ENCODE measurements around the gene ANKRD33B. TPM values are rescaled to one million over a fixed set of nuclear protein-coding genes. Genes with fewer than 3 reads are reported as not detected.

ANKRD33B gene
- total and polyA plus RNA-seq, 9 of the 15 experiments (the other 6 are each of a cell fraction or from before 2014, with no cell fraction given), result 0.10 to 1.7 (median 0.40) TPM

DNA sequence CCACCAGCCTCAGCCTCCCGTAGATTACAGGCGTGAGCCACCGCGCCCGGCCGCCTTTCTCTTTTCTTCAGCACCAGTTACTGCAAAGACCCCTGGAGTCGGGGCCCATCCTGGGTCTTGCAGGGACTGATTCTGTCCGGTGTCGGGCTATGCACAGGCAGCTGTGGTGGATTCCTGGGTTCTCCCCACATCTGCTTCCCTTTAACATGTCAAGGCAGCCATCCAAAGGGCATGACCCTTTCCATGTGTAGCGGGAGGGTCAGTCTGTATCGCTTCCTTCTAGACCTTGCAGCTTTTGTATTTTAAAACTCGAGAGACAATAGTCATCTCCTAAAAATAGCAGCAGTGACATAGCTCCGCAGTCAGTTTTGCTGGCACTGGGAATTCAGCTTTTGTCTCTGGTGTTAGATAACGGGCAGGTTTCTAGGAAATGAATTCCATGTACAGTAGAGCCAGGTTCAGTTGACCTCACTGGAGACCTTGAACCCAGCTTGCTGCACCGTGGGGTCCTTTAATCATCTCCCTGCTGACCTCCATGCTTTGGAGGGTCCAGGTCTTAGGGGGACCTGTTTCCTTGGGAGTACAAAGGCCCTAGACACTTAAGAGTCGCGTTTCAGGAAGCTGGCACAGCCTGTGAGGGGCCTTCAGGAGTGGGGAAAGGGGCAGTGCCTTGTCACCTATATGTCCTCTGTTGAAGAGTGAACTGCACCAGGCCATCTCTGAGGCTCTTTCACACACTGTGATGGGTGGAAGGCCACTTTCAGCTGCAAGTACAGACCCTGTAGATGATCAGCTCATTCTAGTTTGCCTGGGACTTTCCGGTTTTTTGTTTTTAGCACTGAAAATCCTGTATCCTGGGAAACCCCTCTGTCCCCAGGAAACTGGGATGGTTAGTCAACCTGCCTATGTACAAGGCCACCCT lies 13.8 kb downstream of the ANKRD33B start (continued):
- TF ChIP-seq, protein P1, sequence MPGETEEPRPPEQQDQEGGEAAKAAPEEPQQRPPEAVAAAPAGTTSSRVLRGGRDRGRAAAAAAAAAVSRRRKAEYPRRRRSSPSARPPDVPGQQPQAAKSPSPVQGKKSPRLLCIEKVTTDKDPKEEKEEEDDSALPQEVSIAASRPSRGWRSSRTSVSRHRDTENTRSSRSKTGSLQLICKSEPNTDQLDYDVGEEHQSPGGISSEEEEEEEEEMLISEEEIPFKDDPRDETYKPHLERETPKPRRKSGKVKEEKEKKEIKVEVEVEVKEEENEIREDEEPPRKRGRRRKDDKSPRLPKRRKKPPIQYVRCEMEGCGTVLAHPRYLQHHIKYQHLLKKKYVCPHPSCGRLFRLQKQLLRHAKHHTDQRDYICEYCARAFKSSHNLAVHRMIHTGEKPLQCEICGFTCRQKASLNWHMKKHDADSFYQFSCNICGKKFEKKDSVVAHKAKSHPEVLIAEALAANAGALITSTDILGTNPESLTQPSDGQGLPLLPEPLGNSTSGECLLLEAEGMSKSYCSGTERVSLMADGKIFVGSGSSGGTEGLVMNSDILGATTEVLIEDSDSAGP (CRISPR knock-in tag; IDR thresholded peaks at IDR 0.05), result no peak
- TF ChIP-seq ATF7 (IDR thresholded peaks at IDR 0.05) (peak; percentile 70), TRIM24 (IDR thresholded peaks at IDR 0.05) (peak in 1 of 2 experiments; percentile 43; a peak in 1 of 4 replicates), MAFK (IDR thresholded peaks at IDR 0.05; ENCODE audit: low read length) (no peak), ZNF764 (CRISPR knock-in tag; IDR thresholded peaks at IDR 0.05; ENCODE audit: low read depth) (no peak), ZFX (CRISPR knock-in tag; IDR thresholded peaks at IDR 0.05) (peak; percentile 33; the same call in 1 of the 2 replicates), NFRKB (IDR thresholded peaks at IDR 0.05; ENCODE audit: low read depth) (no peak), NFATC3 (IDR thresholded peaks at IDR 0.05) (no peak), ZKSCAN1 (IDR thresholded peaks at IDR 0.05; ENCODE audit: low read depth, low read length) (no peak), ATF1 (CRISPR knock-in tag; IDR thresholded peaks at IDR 0.05) (no peak), ATF1 (tag; IDR thresholded peaks at IDR 0.05) (no peak), YY1 (IDR thresholded peaks at IDR 0.05; ENCODE audit: borderline replicate concordance in 1 of 3, control insufficient read depth in 1 of 3, extremely low read depth in 1 of 3, insufficient read depth in 3 of 3, insufficient read length in 1 of 3, insufficient replicate concordance in 2 of 3, low read depth in 1 of 3, low read length in 2 of 3) (no peak), C11orf30 (IDR thresholded peaks at IDR 0.05; ENCODE audit: low read depth) (no peak), RAD21 (CRISPR knock-in tag; conservative IDR thresholded peaks at IDR 0.05 in 1 of 2, IDR thresholded peaks at IDR 0.05 in 1 of 2) (no peak), GTF2E2 (tag; IDR thresholded peaks at IDR 0.05) (no peak), NFE2L1 (tag; IDR thresholded peaks at IDR 0.05; ENCODE audit: borderline replicate concordance, low read depth) (no peak), ZSCAN32 (CRISPR knock-in tag; IDR thresholded peaks at IDR 0.05) (no peak), HMG20A (CRISPR knock-in tag; conservative IDR thresholded peaks at IDR 0.05) (no peak), NFE2 (IDR thresholded peaks at IDR 0.05; ENCODE audit: low read depth) (peak; percentile 26; the same call in 1 of the 2 replicates), NFIC (IDR thresholded peaks at IDR 0.05) (peak; percentile 67)
- TF ChIP-seq, protein P2, sequence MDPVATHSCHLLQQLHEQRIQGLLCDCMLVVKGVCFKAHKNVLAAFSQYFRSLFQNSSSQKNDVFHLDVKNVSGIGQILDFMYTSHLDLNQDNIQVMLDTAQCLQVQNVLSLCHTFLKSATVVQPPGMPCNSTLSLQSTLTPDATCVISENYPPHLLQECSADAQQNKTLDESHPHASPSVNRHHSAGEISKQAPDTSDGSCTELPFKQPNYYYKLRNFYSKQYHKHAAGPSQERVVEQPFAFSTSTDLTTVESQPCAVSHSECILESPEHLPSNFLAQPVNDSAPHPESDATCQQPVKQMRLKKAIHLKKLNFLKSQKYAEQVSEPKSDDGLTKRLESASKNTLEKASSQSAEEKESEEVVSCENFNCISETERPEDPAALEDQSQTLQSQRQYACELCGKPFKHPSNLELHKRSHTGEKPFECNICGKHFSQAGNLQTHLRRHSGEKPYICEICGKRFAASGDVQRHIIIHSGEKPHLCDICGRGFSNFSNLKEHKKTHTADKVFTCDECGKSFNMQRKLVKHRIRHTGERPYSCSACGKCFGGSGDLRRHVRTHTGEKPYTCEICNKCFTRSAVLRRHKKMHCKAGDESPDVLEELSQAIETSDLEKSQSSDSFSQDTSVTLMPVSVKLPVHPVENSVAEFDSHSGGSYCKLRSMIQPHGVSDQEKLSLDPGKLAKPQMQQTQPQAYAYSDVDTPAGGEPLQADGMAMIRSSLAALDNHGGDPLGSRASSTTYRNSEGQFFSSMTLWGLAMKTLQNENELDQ (CRISPR knock-in tag; IDR thresholded peaks at IDR 0.05; ENCODE audit: borderline replicate concordance), result no peak
- TF ChIP-seq, protein P3, sequence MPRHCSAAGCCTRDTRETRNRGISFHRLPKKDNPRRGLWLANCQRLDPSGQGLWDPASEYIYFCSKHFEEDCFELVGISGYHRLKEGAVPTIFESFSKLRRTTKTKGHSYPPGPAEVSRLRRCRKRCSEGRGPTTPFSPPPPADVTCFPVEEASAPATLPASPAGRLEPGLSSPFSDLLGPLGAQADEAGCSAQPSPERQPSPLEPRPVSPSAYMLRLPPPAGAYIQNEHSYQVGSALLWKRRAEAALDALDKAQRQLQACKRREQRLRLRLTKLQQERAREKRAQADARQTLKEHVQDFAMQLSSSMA (CRISPR knock-in tag; IDR thresholded peaks at IDR 0.05), result no peak
- TF ChIP-seq, protein P4, sequence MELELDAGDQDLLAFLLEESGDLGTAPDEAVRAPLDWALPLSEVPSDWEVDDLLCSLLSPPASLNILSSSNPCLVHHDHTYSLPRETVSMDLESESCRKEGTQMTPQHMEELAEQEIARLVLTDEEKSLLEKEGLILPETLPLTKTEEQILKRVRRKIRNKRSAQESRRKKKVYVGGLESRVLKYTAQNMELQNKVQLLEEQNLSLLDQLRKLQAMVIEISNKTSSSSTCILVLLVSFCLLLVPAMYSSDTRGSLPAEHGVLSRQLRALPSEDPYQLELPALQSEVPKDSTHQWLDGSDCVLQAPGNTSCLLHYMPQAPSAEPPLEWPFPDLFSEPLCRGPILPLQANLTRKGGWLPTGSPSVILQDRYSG (tag; conservative IDR thresholded peaks at IDR 0.05; ENCODE audit: low read depth), result no peak

Measured in K562 (cell line).